GM21786 (cell line): ENCODE results near the gene TTC6.

Experiments
- ATAC-seq: cut with Tn5 transposase; IDR thresholded peaks from one replicate; pipeline ENCODE4 v1.9.1; 2021; ENCODE audit not compliant: unreplicated experiment

The TTC6 gene

DNA sequence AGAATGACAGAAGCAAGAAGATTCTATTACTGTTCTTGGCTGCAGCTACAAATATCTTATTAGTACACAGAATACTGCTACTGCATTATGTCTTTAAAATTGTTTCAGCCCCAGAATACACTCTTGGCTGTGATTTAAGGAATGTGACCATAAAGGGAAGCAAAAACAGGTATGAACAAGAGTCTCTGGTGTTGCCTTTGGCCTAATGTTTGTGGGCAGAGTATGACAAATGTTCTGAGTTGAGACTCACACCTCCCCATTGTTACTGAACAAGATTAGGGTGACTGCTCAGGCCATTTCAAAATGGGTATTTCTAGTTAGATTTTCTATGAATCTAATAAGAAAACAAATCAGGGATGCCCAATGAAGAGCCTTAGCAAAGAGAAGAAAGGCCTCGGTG is 28.5 kb downstream of the TTC6 start:
- ATAC-seq = no peak

- ATAC-seq = no peak
Measured at GRCh38 chr14:37625597-37626595, 30.5 kb downstream of the TTC6 start.

DNA sequence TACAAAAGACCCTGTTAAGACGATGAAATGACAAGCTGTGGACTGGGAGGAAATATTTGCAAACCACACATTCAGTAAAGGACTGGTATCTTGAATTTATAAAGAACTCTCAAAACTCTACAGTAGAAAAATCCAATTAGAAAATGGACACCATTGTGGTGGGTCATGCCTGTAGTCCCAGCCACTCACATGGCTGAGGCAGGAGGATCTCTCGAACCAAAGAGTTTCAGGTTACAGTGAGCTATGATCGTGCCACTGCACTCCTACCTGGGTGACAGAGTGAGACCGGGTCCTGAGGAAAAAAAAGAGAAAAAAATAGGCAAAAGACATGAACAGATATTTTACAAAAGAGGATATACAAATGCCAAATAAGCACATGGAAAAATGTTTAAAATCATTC is 41.9 kb downstream of the TTC6 start:
- no peak for ATAC-seq

DNA sequence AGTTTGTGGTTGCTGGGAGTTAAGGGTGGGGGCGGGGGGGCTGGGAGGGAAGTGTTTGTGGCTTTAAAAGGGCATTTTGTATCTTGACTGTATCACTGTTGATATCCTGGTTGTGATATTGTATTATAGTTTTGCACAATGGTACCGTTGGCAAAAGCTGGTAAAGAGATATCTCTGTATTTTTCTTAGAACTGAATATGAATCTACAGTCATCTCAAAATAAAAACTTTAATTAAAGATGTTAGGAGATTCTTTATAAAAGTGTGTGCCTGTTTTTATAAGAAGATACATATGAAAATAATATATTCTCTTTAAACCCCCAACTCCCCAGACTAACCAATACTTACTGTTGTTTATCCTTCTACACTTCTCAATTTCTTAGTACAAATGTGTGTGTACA is 43.2 kb downstream of the TTC6 start:
- ATAC-seq = no peak

DNA sequence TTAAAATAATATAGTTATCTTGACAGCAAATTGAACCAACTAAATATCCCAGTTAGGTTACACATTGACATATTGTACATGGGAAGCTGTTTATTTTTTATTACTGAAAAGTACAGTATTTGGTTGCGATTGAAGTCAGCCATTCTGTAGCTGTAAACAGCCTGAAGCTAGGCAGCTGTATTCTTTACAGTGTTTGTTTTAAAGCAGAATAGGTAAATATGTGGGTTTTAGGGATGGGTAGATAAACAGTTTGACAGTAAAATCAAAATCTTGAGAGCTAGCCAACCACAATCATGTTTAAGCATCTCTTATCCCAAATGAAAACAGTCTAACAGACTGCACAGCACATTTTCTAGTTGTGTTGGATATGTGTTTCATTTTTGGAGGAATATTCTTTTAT is 45.7 kb downstream of the TTC6 start:
- no peak for ATAC-seq

DNA sequence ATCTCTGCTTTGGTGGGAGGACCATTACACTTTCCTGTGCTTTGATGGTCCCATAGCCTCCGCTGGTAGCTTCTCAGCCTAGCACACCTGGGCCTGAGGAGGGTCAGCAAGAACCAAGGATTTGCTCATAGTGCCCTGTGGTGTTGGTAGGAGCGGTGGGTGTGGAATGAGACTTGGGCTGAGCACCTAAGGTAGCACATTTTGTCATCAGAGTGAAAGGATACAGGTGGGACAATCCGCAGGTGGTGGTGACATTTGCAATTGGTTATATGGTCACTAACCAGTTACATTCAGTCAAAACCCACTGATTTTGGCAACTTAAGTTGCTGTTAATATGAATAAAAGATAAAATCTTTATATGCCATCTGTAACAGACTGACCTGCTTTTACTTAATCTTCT is 46.7 kb downstream of the TTC6 start:
- ATAC-seq = no peak

GRCh38 chr14:37643701-37644100 is 48.3 kb downstream of the TTC6 start:
- ATAC-seq = no peak
